ENCODE data around the gene TWF2.

- TF ChIP-seq GATA3 (IDR thresholded peaks at IDR 0.05; ENCODE audit: low read depth, low read length) (no peak), GATA2 (IDR thresholded peaks at IDR 0.05; ENCODE audit: low read depth, low read length) (no peak)
These were observed 2.5 kb downstream of the TWF2 start for GRCh38 chr3:52236424-52236886.
